Measurements from ENCODE around the gene KLK8.

The KLK8 gene

GRCh38 chr19:51000426-51000825, 978 bp downstream of the KLK8 start (continued):
- no peak for TF ChIP-seq ZEB2 (tag by site-specific recombination; IDR thresholded peaks at IDR 0.05)

GRCh38 chr19:50998686-50999085, 2.7 kb downstream of the KLK8 start:
- CTCF ChIA-PET = interaction anchor here (1.0 kb wide), 1 partner anchor 17 kb away, joined by 3 read pairs; no protein-coding TSS in a partner anchor
- no peak overlapping the region for H3K27ac ChIP-seq (ENCODE audit: extremely low read depth, low read depth, low read length)
- TF ChIP-seq ZNF600 (tag by site-specific recombination; IDR thresholded peaks at IDR 0.05) (no peak), ZNF626 (tag by site-specific recombination; IDR thresholded peaks at IDR 0.05) (no peak), ZNF350 (tag by site-specific recombination; IDR thresholded peaks at IDR 0.05) (no peak), ZNF768 (tag by site-specific recombination; IDR thresholded peaks at IDR 0.05) (no peak), ZNF354C (tag by site-specific recombination; IDR thresholded peaks at IDR 0.05; ENCODE audit: borderline replicate concordance, low read depth) (no peak), TRIM28 (IDR thresholded peaks at IDR 0.05; ENCODE audit: borderline replicate concordance, low read length) (no peak), ZNF121 (tag by site-specific recombination; IDR thresholded peaks at IDR 0.05) (no peak), ZNF211 (tag by site-specific recombination; IDR thresholded peaks at IDR 0.05; ENCODE audit: low read depth) (no peak)
- TF ChIP-seq, protein P1, sequence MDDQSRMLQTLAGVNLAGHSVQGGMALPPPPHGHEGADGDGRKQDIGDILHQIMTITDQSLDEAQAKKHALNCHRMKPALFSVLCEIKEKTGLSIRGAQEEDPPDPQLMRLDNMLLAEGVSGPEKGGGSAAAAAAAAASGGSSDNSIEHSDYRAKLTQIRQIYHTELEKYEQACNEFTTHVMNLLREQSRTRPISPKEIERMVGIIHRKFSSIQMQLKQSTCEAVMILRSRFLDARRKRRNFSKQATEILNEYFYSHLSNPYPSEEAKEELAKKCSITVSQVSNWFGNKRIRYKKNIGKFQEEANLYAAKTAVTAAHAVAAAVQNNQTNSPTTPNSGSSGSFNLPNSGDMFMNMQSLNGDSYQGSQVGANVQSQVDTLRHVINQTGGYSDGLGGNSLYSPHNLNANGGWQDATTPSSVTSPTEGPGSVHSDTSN (CRISPR knock-in tag; IDR thresholded peaks at IDR 0.05) = no peak
- TF ChIP-seq, protein P2, sequence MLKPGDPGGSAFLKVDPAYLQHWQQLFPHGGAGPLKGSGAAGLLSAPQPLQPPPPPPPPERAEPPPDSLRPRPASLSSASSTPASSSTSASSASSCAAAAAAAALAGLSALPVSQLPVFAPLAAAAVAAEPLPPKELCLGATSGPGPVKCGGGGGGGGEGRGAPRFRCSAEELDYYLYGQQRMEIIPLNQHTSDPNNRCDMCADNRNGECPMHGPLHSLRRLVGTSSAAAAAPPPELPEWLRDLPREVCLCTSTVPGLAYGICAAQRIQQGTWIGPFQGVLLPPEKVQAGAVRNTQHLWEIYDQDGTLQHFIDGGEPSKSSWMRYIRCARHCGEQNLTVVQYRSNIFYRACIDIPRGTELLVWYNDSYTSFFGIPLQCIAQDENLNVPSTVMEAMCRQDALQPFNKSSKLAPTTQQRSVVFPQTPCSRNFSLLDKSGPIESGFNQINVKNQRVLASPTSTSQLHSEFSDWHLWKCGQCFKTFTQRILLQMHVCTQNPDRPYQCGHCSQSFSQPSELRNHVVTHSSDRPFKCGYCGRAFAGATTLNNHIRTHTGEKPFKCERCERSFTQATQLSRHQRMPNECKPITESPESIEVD (tag by site-specific recombination; IDR thresholded peaks at IDR 0.05) = no peak
- H3K4me3 ChIP-seq (ENCODE audit: low read depth, low read length) = no peak overlapping the region
- POLR2A ChIA-PET = no interaction called here
- no peaks in the 10 kb centered on the region for H3K36me3 ChIP-seq (ENCODE audit: control insufficient read depth in 2 of 2, insufficient read depth in 1 of 2, low read length in 2 of 2)
- no peaks in the 10 kb centered on the region for H3K9me3 ChIP-seq (ENCODE audit: control insufficient read depth, insufficient read depth, low read depth, low read length)
- H3K4me1 ChIP-seq (ENCODE audit: control insufficient read depth, insufficient read depth, low read length) = no peaks in the 10 kb centered on the region

- H3K36me3 ChIP-seq (ENCODE audit: control insufficient read depth in 2 of 2, insufficient read depth in 1 of 2, low read length in 2 of 2) = no peaks in the 10 kb centered on the region
- no peak overlapping the region for H3K4me3 ChIP-seq (ENCODE audit: low read depth, low read length)
- no peaks in the 10 kb centered on the region for H3K9me3 ChIP-seq (ENCODE audit: control insufficient read depth, insufficient read depth, low read depth, low read length)
- CTCF ChIA-PET = interaction anchor here (1.2 kb wide), 1 partner anchor 19 kb away, joined by 3 read pairs; no protein-coding TSS in a partner anchor
- TF ChIP-seq ZNF658 (tag by site-specific recombination; IDR thresholded peaks at IDR 0.05) (no peak), ZNF416 (tag by site-specific recombination; IDR thresholded peaks at IDR 0.05) (no peak), ZNF146 (tag by site-specific recombination; IDR thresholded peaks at IDR 0.05) (no peak), ZNF830 (tag by site-specific recombination; IDR thresholded peaks at IDR 0.05; ENCODE audit: low read depth) (no peak), ZNF23 (tag by site-specific recombination; IDR thresholded peaks at IDR 0.05; ENCODE audit: borderline replicate concordance) (no peak), WT1 (tag by site-specific recombination; IDR thresholded peaks at IDR 0.05) (no peak), ZNF837 (tag by site-specific recombination; IDR thresholded peaks at IDR 0.05) (no peak), ZNF223 (tag by site-specific recombination; IDR thresholded peaks at IDR 0.05) (no peak), ZNF157 (tag by site-specific recombination; IDR thresholded peaks at IDR 0.05) (no peak), ZNF274 (IDR thresholded peaks at IDR 0.05; ENCODE audit: low read length) (no peak), ZNF274 (tag by site-specific recombination; IDR thresholded peaks at IDR 0.05; ENCODE audit: borderline replicate concordance) (no peak), HOXC10 (CRISPR knock-in tag; IDR thresholded peaks at IDR 0.05) (no peak), ZBTB1 (tag by site-specific recombination; IDR thresholded peaks at IDR 0.05) (no peak), SETDB1 (IDR thresholded peaks at IDR 0.05; ENCODE audit: insufficient read length, low read length) (no peak), ZNF548 (tag by site-specific recombination; IDR thresholded peaks at IDR 0.05) (no peak), KLF8 (tag by site-specific recombination; IDR thresholded peaks at IDR 0.05) (no peak), GLIS1 (tag by site-specific recombination; IDR thresholded peaks at IDR 0.05) (no peak)
- TF ChIP-seq, protein P3, sequence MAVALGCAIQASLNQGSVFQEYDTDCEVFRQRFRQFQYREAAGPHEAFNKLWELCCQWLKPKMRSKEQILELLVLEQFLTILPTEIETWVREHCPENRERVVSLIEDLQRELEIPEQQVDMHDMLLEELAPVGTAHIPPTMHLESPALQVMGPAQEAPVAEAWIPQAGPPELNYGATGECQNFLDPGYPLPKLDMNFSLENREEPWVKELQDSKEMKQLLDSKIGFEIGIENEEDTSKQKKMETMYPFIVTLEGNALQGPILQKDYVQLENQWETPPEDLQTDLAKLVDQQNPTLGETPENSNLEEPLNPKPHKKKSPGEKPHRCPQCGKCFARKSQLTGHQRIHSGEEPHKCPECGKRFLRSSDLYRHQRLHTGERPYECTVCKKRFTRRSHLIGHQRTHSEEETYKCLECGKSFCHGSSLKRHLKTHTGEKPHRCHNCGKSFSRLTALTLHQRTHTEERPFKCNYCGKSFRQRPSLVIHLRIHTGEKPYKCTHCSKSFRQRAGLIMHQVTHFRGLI (tag by site-specific recombination; IDR thresholded peaks at IDR 0.05) = no peak
- H3K4me1 ChIP-seq (ENCODE audit: control insufficient read depth, insufficient read depth, low read length) = no peaks in the 10 kb centered on the region
- POLR2A ChIA-PET = no interaction called here
- H3K27ac ChIP-seq (ENCODE audit: extremely low read depth, low read depth, low read length) = no peak overlapping the region
Observed at GRCh38 chr19:50998061-50998460, 3.3 kb downstream of the KLK8 start.

Data from HEK293 (cell line).